NCI-H774 (cell line): ENCODE data around the gene ZNF526.
"Not testable (repeated sequence)": the region's sequence is repeated elsewhere in the genome, so short reads cannot be mapped to it uniquely, and the experiment has no call there.

ENCODE experiments used
- DNase-seq: peaks from one replicate; lab custom pipeline; 2025; lab: John Stamatoyannopoulos, UW

ZNF526 gene

DNA sequence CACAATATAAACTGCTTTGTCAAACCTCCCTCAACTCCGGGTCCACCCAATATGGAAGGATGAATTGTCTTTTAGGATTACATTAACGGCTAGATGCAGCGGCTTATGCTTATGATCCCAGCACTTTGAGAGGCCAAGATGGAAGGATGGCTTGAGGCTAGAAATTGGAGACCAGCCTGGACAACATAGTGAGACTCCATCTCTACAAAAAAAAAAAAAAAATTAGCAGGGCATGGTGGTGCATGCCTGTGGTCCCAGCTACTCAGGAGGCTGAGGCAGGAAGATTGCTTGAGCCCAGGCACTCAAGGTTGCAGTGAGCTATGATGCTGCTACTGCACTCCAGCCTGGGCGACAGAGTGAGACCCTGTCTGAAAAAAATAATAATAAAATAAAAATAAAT is 46.0 kb downstream of the ZNF526 start:
- not testable (repeated sequence) for DNase-seq

DNA sequence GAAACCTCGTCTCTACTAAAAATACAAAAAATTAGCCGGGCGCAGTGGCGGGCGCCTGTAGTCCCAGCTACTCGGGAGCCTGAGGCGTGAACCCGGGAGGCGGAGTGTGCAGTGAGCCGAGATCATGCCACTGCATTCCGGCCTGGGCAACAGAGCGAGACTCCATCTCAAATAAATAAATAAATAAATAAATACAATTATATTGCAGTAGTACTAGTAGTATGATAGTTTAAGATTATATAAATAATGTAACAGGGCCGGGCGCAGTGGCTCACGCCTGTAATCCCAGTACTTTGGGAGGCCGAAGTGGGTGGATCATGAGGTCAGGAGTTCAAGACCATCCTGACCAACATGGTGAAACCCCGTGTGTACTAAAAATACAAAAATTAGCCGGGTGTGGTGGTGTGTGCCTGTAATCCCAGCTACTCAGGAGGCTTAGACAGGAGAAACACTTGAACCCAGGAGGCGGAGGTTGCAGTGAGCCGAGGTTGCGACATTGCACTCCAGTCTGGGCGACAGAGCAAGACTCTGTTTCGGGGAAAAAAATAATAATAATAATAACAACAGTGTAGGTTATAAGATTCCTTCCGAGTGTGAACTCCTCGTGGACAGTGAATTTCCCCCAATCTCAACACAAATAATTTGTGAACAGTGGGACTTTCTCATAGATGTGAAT is 47.0 kb downstream of the ZNF526 start:
- DNase-seq: not testable (repeated sequence)

DNA sequence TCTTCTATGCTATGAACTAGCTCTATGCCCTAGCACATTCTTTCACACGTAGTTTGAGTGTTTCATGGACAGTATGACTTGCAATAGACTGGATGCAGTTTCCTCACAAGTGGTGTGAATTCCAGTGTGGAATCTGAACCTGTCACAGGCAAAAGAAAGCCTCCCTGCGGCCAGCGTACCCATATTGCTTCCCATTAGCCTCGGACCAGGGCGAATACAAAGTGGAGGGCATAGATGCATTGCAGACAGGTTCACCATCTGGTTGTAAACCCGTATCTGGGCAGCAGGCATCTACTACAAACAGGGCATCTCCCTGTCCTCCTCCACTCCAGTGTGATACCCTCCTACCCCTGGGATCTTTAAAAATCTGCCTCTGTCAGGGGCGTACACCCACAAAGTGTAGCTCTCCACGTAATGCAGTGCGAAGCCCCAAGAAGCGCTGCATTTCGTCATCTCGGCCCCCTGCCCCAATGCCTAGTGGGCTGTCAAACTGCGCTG is 47.6 kb downstream of the ZNF526 start:
- DNase-seq: no peak

DNA sequence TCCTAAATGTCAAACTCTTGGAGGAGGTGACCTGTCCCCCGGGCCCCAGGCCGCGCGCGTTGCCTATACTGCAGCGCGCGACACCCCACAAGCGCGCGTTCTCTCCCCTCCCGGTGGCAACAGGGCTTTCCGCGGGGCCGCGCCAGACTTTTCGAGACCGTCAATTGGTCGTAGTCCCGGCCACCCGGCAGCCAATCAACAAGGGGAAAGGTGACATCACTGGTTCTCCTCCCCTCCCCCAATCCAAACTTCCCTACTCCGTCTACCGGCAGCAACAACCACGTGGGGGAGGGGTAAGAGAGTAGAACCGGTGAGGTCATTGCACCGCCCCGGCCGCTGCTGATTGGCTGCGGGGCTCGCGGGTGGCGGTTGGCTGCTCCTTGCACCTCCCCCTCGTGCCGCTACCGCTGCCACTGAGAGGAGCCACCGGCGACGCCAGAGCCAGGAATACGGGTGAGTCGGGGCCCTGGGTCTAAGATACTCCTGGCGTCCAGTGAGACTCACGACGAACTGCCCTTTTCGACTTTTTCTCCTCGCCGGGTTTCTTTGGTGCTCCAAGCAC is 48.1 kb downstream of the ZNF526 start:
- peak; percentile 98 for DNase-seq

DNA sequence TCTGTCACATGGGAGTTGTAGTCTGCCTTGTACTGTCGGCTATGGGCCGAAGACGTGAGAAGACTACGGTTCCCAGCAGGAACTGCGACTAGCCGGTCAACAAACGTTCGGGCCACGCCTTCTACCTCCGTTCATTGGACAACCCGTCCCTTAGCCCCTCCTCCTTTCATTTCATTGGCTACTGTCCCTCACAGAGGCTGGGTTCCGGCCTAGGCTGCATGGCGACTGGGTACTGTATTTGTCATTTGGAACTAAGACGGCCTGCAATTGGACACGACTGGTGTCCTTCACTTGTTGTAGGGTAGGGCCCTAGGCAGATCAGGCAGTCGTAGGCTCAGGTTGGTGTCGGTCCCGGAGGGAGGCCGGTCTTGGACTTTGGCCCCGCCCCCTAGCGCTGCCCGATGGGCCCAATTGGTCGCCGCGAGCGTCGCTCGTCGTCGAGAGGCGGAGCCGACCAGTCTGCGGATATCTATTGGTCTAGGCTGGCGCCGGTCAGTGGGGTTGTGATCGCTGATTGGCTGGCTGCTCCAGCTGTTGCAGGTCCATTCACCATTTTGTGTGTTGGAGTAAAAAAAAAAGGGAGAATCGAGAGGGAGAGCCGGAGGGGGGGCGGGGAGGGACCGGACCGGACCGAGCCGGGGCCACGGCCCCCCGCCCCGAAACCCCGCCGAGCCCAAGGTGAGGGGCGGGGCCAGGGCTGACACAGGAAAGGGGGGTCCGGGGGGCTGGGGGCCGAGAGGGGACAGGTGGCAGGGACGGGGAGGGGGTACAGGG is 48.8 kb downstream of the ZNF526 start, which contains the start of gene CIC:
TSS of gene CIC (plus strand) at position 549 of the 774 bp plus-strand sequence. CDS start 2,532 bp downstream, outside the sequence.
- peak; percentile 99 for DNase-seq

DNA sequence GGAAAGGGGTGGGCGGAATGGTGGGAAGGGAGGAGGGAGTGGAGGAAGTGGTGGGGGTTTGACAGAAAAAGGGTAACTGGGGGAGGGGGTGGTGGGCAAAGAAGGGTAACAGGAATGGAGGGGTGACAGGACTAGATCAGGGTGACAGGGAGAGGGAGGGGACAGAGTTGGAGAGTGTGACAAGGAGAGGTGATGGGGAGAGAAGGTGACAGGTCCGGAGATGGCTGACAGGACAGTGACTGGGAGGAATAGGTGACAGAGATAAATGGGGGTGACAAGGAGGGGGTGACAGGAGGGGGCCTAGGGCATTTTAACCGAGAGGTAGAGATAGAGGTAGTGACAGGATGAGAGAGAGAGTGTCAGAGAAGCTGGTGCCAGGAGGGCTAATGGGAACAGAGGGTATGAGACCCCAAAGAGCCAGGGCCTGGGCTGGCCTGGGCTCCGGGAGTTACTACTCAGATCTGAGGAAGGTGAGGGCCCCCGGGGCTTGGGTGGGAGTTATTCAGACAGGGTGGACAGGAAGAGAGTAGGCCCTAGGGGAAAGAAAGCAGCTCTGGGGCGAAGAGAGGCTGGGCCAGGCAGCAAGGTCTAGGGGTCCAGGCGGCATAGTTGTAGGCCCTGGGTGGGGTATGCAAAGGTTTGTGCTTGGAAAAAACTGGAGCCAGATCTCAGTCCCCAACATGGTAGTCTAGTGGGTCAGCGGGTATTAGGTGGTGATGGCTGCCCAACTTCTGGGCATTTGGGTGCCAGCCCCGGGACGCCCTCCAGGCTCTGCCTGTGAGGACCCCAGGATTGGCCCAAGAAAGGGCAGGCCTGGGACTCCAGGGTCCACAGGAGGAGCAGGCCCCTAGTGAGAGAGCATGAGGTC is 49.6 kb downstream of the ZNF526 start:
- DNase-seq: no peak

DNA sequence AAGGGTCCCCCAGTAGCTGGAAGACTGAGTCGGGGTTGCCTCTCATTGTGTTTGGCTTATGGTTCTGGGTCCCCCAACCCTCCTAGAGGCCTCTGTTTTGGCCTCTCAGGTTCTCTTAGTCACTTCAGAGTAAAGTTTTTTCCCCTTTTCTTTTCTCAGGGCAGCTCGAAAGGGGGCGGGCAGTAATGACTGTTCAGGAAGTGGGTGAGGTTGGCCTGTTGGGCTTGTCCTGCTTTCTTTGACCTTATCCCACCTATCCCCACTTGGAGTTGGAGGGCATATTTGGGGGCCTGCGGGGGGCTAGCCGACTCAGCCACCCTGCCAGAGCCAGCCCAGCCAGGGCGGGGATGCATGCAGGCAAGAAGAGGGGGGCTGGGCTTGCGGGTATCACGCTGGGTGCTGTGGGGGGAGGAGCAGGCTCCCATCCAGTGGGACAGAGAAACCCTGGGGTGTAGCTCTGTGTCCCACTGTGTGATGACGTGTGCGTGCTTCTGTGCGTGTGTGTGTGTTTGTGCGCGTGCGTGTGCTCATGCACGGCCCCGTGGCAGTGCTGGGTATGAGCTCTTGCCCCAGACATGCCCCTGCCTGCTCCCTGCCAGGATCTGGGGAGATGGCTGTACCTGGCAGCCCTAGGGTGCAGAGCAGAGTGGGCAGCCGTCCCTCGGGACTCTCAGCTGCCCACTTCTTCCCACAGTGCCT is 50.4 kb downstream of the ZNF526 start:
- no peak for DNase-seq

DNA sequence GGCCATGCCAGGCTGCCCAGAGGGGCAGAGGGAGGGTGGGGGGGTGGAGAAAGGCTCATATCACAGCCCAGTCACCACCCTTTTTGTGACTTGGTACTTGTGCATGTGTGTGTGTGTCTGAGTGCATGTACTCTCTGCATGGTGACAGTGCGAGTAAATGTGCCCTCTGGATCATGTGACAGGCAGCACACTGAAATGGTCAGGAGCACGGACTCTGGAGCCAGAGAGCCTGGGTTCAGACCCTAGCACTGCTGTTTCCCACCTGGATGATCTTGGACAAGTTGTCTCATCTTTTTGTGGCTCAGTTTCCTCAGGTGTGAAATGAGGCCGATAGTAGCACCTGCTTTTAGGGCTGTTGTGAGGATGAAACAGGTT is 50.9 kb downstream of the ZNF526 start:
- DNase-seq: no peak

DNA sequence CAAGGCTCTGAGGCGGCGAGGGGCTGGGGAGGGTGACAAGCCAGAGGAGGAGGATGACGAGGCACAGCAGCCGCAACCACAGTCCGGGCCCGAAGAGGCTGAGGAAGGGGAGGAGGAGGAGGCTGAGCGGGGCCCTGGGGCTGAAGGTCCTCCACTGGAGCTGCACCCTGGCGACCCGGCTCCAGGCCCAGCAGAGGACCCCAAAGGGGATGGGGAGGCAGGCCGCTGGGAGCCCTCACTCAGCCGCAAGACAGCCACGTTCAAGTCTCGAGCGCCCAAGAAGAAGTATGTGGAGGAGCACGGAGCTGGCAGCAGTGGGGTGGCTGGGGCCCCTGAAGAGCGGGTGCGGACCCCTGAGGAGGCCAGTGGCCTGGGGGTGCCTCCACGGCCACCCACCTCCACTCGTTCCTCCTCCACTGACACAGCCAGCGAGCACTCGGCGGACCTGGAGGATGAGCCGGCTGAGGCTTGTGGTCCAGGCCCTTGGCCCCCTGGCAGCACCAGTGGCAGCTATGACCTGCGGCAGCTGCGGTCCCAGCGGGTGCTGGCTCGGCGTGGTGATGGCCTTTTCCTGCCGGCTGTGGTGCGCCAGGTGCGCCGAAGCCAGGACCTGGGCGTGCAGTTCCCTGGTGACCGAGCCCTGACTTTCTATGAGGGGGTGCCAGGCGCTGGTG is 51.9 kb downstream of the ZNF526 start:
- no peak for DNase-seq

DNA sequence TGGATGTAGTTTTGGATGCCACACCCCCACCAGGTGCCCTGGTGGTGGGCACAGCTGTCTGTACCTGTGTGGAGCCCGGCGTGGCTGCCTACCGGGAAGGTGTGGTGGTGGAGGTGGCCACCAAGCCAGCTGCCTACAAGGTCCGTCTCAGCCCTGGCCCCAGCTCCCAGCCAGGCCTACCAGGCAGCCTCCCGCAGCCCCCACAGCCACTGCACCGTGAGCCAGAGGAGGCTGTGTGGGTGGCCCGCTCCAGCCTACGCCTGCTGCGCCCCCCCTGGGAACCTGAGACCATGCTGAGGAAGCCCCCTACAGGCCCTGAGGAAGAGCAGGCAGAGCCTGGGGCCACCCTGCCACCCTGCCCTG is 52.4 kb downstream of the ZNF526 start:
- DNase-seq: no peak

DNA sequence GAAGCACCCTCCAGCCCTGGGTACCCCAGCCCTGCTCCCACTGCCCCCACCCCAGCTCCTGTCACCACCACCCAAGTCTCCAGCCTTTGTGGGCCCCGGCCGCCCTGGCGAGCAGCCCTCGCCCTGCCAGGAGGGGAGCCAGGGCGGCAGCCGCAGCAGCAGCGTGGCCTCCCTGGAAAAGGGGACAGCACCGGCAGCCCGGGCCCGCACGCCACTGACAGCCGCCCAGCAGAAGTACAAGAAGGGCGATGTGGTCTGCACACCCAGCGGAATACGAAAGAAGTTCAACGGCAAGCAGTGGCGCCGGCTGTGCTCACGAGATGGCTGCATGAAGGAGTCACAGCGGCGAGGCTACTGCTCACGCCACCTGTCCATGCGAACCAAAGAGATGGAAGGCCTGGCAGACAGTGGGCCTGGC is 52.9 kb downstream of the ZNF526 start:
- no peak for DNase-seq

DNA sequence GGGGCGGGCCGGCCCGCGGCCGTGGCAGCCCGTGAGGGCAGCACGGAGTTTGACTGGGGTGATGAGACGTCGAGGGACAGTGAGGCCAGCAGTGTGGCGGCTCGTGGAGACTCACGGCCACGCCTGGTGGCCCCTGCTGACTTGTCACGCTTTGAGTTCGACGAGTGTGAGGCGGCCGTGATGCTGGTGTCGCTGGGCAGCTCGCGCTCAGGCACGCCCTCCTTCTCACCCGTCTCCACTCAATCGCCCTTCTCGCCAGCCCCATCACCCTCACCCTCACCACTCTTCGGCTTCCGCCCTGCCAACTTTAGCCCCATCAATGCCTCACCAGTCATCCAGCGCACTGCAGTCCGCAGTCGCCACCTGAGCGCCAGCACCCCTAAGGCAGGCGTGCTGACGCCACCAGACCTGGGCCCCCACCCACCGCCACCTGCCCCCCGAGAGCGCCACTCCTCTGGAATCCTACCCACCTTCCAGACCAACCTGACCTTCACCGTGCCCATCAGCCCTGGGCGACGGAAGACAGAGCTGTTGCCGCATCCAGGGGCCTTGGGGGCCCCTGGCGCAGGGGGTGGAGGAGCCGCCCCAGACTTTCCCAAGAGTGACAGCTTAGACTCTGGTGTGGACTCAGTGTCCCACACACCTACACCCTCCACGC is 53.4 kb downstream of the ZNF526 start:
- no peak for DNase-seq

DNA sequence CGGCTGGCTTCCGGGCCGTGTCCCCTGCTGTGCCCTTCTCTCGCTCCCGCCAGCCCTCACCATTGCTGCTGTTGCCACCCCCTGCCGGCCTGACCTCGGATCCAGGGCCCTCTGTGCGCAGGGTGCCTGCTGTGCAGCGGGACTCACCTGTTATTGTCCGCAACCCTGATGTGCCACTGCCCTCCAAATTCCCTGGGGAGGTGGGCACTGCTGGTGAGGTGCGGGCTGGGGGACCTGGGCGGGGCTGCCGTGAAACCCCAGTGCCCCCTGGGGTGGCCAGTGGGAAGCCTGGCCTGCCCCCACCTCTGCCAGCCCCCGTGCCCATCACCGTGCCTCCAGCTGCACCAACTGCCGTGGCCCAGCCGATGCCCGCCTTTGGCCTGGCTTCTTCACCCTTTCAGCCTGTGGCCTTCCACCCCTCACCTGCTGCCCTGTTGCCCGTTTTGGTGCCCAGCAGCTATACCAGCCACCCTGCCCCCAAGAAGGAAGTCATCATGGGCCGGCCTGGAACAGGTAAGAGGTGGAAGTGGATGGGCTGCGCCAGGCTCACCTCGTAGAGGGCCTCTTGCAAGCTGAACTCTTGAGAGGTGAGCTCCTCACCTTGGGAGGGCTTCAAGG is 54.1 kb downstream of the ZNF526 start:
- DNase-seq: no peak

DNA sequence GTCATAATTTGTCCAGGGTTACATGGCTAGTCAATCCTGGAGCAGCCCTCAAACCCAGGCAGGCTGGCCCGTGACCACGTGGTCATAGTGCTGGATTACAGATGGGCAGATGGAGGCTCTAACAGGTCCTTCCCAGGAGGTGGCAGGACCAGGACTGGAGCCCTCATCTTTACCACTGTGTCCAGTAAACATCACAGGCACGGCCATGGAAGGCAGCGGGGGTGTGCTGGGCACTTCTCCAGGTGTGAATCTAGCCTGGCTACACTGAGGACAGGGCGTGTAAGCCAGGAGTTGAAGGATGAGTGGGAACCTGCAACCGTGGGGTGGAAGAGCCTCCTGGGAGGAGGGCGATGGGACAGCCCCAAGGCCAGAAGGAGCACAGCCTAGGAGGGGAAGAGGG is 55.0 kb downstream of the ZNF526 start:
- no peak for DNase-seq

DNA sequence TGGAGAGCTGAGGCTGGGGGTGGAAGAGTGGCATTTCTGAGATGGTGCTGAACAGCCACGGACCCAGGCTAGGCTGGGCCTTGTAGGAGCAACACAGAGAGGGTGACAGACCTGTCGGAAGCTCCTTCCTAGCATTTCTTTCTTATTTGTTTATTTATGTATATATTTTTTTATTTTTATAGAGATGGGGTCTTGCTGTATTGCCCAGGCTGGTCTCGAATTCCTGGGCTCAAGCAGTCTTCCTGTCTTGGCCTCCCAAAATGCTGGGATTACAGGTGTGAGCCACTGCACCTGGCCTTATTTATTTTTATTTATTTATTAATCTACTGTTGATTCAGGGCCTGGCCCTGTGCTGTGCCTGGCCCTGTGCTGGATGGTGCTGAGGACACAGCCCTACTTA is 55.4 kb downstream of the ZNF526 start:
- DNase-seq: no peak

DNA sequence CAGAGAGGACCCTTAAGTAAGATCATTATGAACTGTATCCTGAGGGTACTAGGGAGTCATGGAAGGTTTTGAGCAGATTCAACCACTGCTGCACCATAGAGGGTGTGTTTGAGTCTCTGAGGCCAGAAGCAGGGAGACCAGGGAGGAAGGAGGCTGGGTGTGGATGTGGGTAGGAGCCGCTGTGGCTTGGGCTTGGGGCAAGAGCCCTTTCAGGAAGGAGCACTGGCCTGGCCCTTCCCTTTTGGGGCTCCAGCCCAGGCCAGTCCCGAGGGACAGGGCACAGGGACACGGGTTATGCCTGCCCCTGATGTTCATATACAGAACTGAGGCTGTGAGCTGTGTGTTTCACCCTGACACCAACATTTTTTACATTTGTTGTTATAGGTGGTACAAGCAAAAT is 56.2 kb downstream of the ZNF526 start:
- no peak for DNase-seq

DNA sequence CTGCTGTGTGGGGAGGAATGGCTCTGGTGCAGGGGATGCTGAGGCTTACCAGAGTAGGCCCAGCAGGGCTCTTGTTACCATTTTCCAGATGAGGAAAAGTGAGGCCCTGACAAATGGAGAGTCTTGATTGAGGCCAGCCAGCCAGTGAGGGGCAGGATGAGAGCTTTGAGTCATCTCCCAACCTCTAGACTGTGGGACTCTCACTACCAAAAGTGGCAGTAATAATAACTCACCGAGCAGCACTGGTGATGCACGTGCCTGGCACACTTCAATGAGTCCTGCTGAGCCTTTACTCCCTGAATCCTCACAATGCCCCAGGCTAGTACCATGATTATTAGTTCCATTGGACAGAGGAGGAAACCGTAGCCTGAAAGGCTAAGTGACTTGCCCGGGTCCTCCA is 56.7 kb downstream of the ZNF526 start:
- DNase-seq: no peak
